Iris pigment epithelial cell (primary cell): ENCODE data around the gene UTF1.
A peak's percentile ranks its signal among the peaks of the same experiment; 100 is the strongest.
"Not testable (repeated sequence)": the region's sequence is repeated elsewhere in the genome, so short reads cannot be mapped to it uniquely, and the experiment has no call there.

Source experiments
- DNase-seq: peaks from one replicate; pipeline ENCODE4 v3.0.0-alpha.2; 2011; ENCODE audit warnings: low read depth

UTF1 gene

DNA sequence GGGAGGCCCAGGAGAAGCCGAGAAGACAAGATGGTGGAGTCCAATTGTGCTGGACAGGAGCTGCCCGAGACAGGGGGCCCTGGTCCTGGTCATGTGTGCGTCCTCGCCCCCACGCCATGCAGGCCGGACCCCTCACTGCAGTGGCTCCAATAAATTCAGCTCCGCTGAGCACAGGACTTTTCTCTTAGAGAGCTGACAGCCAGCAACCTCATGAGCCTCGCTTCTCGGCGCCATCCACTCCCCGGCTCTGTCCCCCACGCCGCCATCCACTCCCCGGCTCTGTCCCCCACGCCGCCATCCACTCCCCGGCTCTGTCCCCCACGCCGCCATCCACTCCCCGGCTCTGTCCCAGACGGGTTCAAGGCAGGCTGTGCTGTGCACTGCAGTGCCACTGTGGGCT is 2.8 kb upstream of the UTF1 start:
- DNase-seq = no peak

DNA sequence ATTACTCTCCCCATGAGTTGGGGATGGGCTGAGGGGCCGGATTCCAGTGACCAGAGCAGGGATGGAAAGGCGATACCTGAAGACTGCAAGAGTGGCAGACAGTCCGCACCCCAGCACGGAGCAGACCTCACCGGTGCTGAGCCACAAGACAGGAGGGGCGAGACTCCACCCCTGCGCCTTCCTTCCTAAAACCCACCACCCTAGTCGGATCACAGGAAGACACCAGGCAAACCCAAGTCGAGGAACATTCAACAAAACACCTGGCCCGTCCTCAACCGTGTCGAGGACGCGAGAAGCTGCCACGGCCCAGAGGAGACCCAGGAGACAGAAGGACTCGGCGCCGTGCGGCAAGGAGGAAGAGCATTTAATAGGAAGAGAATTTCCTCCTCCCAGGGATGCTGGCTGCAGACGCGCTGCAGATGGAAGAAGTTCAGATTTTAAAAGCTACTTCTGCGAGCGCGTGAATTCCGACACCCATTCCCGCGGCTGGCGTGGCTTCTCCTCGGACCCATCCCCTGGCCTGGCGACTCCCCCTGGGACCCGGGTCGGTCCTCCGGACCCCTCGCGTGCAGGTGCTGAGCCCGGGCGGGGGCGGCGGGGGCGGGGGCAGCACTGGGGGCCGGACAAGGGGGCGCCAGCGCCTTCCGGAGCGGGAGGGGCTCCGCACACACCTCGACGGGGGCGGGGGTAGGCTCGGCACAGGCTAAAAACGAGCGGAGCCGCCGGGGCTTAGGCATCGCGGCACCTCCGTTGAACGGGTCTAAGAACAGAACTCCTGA is 563 bp upstream of the UTF1 start:
- no peak for DNase-seq

DNA sequence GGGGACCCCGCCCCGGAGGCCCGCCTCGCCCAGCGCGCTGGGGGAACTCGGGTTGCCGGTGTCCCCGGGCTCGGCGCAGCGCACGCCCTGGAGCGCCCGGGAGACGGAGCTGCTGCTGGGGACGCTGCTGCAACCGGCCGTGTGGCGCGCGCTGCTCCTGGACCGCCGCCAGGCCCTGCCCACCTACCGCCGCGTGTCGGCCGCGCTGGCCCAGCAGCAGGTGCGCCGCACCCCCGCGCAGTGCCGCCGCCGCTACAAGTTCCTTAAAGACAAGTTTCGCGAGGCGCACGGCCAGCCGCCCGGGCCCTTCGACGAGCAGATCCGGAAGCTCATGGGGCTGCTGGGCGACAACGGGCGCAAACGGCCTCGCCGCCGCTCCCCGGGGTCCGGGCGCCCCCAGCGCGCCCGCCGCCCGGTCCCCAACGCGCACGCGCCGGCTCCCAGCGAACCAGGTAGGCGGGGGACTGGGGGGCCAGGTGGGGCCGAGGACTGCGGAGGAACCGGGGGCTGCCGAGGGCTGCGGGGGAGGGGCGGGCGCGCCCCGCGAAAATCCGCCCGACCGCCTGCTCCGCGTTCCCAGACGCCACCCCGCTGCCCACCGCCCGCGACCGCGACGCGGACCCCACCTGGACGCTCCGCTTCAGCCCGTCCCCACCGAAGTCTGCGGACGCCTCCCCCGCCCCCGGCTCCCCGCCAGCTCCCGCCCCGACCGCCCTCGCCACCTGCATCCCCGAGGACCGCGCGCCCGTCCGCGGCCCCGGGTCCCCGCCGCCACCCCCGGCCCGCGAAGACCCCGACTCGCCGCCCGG is 574 bp downstream of the UTF1 start:
- no peak for DNase-seq

DNA sequence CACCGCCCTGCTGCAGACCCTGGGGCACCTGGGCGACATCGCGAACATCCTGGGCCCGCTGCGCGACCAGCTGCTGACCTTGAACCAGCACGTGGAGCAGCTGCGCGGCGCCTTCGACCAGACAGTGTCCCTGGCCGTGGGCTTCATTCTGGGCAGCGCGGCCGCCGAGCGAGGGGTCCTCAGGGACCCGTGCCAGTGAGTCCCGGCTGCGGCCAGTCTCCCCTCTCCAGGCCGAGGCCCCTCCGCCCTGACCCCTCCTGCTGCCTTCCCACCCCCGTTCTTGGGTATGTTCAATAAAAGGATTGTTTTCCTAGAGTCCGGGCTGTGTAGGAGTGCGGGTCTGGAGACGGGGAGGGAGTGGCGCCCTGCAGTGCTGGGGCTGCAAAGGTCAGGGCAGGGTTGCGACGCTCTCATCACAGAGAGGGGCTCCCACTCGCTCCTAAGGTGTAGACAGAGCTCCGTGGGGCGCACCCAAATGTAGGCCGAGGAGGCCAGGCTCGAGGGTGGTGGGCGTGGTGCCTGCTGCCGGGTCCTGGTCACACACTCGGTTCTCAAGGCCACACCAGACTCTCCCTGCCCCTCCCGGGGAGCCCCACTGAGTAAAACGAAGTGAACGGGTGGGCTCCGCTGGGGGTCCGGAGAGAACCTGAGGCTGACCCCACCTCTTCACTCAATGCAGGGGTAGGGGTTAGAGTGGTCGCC is 1.4 kb downstream of the UTF1 start:
- DNase-seq = no peak

DNA sequence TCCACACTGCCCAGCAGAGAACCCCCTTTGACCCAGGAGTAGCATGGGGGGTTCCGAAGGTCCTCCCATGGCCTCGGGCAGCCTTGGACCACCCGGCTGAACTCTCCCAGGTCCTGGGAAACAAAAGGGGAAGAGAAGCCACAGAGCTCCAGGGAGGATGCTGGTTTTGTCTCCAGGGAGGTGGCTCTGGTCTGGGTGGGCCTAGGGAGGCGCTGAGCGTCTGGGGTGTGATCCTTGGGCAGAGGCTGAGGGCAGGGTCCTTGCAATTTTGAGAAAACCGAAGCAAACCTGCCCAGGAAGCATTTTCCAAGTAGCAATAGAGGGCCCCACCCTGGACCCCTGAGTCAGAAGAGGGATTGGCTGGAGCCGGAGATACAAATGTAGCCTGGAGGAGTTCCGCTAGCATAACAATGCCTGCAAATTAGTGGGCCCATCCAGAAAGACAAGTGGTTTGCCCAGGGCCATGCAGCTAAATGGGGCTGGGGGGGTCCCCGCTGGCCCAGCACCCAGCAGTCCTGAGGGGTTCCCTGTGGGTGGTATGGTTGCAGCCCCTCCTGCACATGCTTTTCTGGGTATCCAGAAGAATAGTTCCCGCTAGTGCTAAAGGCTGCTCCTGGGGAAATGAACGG is 2.0 kb downstream of the UTF1 start:
- DNase-seq = no peak

DNA sequence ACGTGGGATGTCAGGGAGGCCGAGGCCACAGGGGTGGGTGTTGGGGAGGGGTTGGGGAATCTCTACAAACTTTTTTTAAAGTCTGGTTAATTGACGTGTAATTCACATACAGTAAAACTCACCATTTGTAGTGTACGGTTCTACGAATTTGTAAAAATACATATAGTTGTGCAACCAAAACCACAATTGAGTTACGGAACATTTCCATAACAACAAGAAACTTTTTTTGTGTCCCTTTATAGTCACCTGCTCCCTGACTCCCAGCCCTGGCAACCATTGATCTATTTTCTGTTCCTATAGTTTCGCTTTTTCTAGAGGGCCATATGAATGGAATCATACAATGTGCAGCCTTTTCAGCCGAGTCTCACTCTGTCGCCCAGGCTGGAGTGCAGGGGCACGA is 4.8 kb downstream of the UTF1 start:
- DNase-seq = not testable (repeated sequence)

DNA sequence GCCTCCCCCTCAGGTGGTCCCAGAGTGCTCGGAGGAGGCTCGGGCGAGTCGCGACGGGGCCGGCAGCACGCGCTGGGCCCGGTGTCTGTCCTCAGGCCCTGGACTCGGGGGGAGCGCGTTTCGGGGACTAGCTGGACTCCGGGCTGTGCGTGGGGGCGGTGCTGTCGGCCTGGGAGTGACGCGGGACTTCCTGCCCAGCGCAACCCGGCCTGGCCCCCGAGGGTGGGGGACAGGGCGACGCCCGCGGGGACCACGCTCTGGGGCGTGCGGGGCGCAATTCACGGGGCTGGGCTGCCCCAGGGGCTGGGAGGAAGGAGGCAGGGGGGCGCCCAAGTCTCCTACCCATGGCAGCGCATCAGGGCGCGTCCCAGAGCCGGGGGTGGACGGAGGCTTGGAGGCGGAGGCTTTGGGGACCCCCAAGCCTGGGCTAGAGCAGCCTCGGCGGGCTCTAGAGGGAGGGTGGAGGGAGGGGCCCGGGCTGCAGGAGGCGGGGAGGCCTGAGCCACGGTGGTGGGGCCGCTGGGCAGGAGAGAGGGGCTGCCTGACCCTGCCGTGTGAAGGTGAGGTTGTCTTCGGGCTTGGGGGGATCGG is 5.3 kb downstream of the UTF1 start:
- no peak for DNase-seq

DNA sequence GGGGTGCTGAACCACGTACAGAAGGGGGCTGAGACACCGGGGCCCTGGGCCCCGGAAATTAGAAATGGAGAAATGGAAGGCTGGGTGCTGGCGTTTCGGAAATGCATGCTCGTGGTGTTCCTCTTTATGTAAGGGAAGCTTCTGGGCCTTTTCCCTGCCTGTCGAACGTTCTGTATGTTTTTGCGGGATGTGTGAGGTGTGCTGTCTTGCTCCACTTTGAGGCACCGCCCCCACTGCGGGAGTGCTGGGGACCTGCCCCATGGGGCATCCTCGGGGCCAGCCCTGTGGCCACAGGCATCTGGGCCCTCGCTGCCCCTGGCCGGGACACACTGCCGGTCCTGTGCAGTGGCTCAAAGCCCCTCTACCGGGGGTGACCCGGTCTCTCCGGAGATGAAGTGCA is 5.9 kb downstream of the UTF1 start:
- no peak for DNase-seq

DNA sequence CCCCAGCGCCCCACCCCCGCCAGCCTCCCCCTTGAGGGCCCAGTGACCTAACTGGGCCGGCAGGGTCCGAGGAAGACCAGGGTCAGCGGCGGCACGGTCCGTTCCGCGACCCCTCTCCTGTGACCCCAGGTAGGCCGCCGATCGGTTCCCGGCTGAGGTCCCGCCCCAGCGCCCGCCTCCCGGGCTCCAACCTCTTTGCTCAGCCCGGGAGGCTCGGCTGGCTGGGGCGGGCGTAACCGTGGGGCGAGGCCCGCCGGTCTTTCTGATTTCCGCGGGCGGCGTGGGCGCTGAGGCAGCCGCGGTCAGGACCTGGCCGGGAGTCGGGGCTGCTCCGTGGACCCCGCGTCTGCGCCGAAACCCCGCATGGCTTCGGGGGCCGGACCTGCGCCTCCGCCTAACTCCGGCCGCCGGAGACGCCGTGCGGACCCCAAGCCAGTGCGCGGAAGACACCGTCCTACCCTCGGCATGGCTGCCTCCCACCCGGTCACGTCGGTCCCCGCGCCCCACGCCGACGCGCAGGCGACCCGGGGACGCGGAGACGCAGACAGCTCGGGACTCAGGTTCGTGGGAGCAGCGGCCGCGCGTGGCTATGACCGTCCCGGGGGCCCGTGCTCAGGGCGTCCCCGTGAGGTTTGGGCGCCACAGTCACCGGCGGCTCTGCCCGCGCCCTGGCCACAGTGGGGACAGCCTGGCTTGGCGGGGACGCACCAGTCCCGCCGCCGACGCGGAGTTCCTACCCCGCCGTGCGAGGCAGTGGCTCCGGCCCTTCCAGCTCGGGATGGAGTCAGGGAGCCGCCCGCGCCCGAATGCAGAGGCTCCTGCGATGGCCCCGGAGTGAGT is 6.6 kb downstream of the UTF1 start:
- no peak for DNase-seq

DNA sequence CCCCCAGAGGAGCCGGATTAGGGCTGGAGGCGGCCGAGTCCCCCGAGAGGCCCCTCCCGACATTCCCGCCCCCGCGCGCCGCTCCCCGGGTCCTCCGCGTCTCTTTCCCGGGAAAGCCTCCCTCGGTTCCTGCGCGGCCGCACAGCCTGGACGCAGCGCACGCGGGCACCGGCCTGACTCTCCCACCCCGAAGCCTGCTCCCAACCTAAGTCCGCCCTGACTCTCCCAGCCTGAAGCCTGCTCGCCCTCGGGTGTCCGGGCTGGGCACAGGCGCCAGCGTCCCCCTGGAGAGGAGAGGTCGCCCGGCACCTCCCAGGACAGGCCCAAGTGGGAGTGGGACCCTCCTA is 7.2 kb downstream of the UTF1 start:
- DNase-seq = no peak

DNA sequence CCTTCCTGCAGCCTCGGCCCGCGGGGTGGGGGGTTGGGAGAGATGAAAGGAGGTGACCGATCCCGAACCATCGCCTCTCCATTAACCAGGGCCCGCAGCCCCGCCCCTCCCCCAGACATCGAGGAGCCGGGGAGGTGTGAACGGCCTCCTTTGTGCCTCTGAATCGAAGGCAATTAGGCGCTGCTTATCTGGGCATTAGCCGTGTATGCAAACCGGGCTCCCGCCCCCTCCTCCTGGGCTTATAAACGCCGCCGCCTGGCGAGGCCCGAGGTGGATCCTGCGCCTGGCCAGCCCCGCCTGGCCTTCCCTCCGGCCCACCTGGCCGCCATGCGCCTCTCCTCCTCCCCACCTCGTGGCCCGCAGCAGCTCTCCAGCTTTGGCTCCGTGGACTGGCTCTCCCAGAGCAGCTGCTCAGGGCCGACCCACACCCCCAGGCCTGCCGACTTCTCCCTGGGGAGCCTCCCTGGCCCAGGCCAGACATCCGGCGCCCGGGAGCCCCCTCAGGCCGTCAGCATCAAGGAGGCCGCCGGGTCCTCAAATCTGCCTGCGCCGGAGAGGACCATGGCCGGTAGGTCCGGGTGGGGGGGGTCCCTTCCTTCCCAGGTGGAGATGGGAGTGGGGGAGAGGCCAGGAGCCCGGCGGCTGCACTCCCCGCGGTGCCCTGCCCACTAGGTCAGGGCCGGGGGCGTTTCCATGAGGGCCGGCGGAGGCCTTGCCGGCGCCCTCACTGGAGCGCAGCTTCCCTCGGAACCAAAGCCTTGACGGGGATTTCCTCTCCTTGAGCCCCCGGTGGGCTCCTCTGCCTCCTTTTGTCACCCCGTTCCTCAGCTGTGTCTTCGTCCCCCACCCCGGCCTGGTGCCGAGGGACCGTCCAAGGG is 7.8 kb downstream of the UTF1 start, which contains the start of gene VENTX:
Gene VENTX (plus strand): TSS at position 268 of the 878 bp plus-strand sequence. CDS start 60 bp downstream, at position 328.
- no peak for DNase-seq

DNA sequence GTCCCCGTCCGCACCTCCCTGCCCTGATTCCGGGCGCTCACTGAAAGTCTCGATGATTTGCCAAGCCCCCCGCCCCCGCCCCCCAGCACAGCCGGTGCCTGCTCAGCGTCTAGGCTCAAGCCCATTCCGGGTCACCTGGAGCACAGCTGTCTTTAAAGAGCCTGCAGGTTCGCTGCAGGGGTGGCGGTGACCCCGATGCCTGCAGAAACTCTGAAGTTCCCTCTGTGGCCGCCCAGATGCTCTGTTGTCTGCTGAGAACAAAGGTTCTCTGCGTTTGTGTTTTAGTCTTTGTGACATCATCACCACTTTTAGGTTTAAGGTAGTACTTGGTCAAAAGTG is 8.4 kb downstream of the UTF1 start:
- DNase-seq = no peak

DNA sequence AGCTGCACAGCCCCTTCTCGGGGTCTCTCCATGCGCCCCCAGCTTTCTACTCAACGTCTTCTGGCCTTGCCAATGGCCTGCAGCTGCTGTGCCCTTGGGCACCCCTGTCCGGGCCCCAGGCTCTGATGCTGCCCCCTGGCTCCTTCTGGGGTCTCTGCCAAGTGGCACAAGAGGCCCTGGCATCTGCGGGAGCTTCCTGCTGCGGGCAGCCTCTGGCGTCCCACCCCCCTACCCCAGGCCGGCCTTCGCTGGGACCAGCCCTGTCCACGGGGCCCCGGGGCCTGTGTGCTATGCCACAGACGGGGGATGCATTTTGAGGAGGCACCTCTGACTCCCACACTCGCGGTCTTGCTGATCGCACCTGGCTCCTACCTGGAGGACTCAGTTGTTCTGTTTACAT is 10.0 kb downstream of the UTF1 start:
- no peak for DNase-seq

DNA sequence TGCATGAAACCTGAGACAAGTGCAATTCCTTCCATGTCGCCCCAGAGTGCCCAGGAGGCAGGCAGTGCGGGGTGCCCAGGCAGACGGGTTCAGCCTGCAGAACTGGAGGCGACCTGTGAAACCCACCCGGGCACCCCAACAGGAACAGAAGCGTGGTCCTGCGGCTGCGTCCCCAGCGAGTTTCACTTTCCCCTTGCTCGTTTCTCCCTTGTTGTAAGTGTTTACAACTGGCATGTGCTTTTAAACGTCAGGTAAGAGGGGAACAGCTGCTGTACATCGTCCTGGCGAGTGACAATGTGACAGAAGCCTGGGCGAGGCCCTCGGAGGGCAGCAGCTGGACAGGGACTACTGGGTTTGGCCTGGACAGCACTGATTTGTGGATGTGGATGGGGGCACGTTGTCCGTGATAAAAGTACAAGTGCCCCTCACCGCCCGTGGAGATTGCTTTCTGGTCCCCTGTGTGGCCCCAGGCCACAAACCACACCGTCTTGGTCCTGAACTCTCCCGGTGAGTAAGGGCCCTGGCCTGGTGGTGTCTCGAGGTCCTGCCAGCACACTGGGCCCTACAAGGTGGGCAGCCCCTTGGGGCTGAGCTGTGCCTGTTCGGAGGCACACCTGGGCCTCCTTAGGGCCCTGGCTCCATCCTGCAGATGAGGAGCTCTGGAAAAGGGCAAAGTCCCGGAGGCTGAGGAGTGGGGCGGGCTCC is 11.6 kb downstream of the UTF1 start:
- no peak for DNase-seq

DNA sequence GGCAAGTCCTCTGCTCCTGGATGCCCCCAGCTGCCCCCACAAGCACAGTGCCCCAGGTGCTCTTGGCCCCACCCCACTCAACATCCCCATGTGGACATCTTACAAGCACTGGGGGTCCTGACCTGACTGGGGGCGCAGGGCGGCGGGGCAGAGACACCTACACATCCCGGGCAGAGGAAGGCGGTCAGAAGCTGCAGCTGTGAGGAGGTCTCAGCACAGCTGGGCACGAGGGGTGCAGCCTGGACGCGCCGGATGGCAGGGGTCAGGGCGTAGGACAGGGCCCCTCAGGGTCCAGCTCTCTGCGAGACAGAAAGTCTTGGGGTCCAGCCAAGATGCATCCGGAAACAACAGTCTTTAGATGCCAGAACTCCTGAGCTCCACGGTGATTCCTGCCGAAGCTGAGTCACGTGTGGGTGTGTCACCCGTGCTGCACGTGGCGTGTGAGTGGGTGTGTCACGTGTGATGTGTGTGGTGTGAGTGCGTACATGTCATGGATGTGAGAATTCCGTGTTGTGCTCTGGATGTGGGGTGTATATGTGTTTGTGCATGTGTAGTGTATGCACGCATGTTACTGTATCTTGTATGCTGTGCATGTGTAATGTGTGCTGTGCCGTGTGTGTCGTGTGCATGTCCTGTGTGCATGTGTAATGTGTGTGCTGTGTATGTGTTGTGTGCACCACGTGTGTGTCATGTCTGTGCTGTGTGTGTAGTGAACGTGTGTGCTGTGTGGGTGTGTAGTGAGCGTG is 12.8 kb downstream of the UTF1 start:
- peak; percentile 20 for DNase-seq

DNA sequence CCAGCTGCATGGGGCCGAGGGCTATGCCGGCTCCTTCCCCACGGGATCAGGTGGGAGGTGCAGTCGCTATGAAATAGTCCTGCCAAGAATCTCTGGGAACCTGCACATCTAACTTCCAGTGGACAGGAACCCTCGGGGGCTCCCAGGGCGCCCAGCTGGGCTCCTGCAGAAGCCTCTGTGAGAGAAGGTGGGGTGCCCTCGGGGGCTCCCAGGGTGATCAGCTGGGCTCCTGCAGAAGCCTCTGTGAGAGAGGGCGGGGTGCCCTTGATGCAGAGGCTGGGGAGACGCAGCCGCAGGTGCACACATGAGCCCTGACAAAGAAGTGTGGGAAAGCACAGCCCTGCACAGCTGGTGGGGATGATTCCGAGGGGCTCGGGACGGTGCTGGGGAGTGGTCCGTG is 13.6 kb downstream of the UTF1 start:
- DNase-seq = no peak

DNA sequence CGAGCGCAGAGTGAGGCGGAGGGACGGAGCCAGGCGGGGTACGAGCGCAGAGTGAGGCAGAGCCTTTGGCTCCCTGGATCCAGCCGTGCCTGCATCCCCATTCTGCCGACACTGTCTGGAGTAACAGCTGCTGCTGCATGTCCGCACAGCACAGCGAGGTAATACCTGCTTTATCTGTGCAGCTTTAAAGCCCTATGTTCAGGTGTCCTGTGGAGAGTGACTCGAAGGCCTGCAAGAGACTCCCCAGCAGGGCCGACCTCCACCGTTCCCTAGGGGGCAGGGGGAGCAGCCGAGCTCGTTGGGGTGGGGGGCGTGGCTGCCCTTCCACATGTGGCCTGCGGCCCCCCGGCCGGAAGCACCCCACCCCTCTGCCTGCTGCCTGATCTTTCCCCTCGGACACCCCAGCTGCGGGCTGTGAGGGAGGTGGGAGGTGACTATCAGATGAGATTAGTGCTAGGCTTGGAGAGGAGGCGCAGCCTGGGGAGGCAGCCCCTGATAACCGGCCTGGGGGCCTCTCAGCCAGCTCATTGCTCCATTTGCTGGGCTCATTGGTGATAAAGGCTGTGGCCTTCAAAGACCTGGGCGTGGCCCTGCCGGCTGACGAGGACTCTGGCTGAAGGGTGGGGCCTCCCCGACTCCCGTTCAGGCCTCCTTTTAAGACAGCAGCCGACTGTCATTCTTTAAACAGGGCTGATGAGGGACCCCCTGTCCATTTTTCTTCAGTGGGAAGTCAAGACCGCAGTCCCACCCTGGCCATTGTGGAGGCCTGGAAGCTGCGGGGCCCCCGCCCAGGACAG is 15.6 kb downstream of the UTF1 start:
- DNase-seq = no peak

DNA sequence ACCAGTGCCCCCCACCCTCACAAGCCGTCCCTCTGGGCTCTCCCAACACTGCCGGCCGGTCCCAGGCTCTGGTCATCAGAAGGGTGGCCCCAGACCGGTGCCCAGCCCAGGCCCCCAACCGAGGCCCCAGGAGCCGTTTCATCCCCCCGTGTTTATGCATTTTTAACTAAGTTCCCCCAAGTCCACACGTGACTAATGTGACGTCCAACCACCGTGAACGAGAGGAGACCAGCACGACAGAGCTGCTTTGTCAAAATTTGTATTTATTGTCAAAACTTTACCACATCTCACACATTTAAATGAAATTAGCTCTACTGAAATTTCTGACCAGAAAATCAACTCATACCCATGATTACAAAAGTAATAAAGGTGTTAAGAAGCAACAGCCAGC is 16.2 kb downstream of the UTF1 start:
- DNase-seq = no peak
